Measurements from ENCODE around the gene ARHGAP25. TPM values are rescaled to one million over a fixed set of nuclear protein-coding genes. Genes with fewer than 3 reads are reported as not detected.

The ARHGAP25 gene
- total RNA-seq, 1 experiment from 2014 or later, result 6.2 TPM

- no TSS peak for BruUV-seq (replicated peaks)
- intact Hi-C loops (cut with micrococcal nuclease; ENCODE audit: unreplicated experiment), result no loop called here
- DNase-seq (ENCODE audit: low spot score), result no peak
- Histone ChIP-seq H3K27me3 (replicated peaks; ENCODE audit: insufficient read depth, low read depth, low read length, poor library complexity) (no peaks in the 10 kb centered on the region), H3K9me3 (ENCODE audit: low read depth, low read length, poor library complexity, severe bottlenecking) (no peaks in the 10 kb centered on the region), H3K4me1 (ENCODE audit: insufficient read depth, low read length, poor library complexity, severe bottlenecking) (peaks cover 4% of the 10 kb centered on the region), H3K27ac (ENCODE audit: low read depth, low read length, poor library complexity, severe bottlenecking) (no peak overlapping the region), H3K4me3 (ENCODE audit: low read depth, low read length, poor library complexity, severe bottlenecking) (no peak overlapping the region), H3K36me3 (ENCODE audit: insufficient read depth, low read length, poor library complexity, severe bottlenecking) (no peaks in the 10 kb centered on the region)
- ChIA-PET CTCF (no interaction called here), POLR2A (ENCODE audit: low non-redundant PET) (no interaction called here)
- no peak for TF ChIP-seq EZH2 (IDR thresholded peaks at IDR 0.05; ENCODE audit: borderline replicate concordance, low read depth, low read length, poor library complexity, severe bottlenecking)
- TF ChIP-seq, protein P1, sequence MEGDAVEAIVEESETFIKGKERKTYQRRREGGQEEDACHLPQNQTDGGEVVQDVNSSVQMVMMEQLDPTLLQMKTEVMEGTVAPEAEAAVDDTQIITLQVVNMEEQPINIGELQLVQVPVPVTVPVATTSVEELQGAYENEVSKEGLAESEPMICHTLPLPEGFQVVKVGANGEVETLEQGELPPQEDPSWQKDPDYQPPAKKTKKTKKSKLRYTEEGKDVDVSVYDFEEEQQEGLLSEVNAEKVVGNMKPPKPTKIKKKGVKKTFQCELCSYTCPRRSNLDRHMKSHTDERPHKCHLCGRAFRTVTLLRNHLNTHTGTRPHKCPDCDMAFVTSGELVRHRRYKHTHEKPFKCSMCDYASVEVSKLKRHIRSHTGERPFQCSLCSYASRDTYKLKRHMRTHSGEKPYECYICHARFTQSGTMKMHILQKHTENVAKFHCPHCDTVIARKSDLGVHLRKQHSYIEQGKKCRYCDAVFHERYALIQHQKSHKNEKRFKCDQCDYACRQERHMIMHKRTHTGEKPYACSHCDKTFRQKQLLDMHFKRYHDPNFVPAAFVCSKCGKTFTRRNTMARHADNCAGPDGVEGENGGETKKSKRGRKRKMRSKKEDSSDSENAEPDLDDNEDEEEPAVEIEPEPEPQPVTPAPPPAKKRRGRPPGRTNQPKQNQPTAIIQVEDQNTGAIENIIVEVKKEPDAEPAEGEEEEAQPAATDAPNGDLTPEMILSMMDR (conservative IDR thresholded peaks at IDR 0.05; ENCODE audit: low read depth, low read length), result no peak
Observed at GRCh38 chr2:68745006-68745405, 10.4 kb downstream of the ARHGAP25 start.

GRCh38 chr2:68746408-68746807 is 11.8 kb downstream of the ARHGAP25 start:
- ChIA-PET POLR2A (ENCODE audit: low non-redundant PET) (no interaction called here), CTCF (no interaction called here)
- Histone ChIP-seq H3K27me3 (replicated peaks; ENCODE audit: insufficient read depth, low read depth, low read length, poor library complexity) (no peaks in the 10 kb centered on the region), H3K36me3 (ENCODE audit: insufficient read depth, low read length, poor library complexity, severe bottlenecking) (no peaks in the 10 kb centered on the region), H3K9me3 (ENCODE audit: low read depth, low read length, poor library complexity, severe bottlenecking) (no peaks in the 10 kb centered on the region), H3K4me3 (ENCODE audit: low read depth, low read length, poor library complexity, severe bottlenecking) (no peak overlapping the region), H3K27ac (ENCODE audit: low read depth, low read length, poor library complexity, severe bottlenecking) (no peak overlapping the region), H3K4me1 (ENCODE audit: insufficient read depth, low read length, poor library complexity, severe bottlenecking) (peaks cover 4% of the 10 kb centered on the region)
- intact Hi-C loops (cut with micrococcal nuclease; ENCODE audit: unreplicated experiment), result no loop called here
- DNase-seq (ENCODE audit: low spot score), result no peak
- BruUV-seq (replicated peaks), result no TSS peak
- TF ChIP-seq, protein P1 (conservative IDR thresholded peaks at IDR 0.05; ENCODE audit: low read depth, low read length), result no peak
- no peak for TF ChIP-seq EZH2 (IDR thresholded peaks at IDR 0.05; ENCODE audit: borderline replicate concordance, low read depth, low read length, poor library complexity, severe bottlenecking)

DNA sequence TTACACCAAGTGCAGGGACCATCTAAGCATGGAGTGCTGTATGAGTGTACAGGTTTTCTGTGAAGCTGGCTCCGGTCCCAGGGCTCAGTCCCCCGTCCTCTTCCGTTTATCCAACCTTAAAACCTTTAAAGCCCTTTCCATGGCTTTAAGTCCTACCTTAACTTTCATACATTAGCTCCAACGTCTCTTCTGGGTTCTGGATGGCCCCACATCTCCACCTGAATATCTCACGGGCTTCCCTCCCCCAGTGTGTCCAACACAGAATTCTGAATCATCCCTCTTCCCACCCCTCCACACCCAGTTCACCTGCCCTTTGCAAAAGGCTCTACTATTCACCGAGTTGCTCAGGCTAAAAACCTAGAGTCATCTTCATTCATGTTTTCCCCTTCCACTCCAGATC is 12.8 kb downstream of the ARHGAP25 start:
- no peak for TF ChIP-seq EZH2 (IDR thresholded peaks at IDR 0.05; ENCODE audit: borderline replicate concordance, low read depth, low read length, poor library complexity, severe bottlenecking)
- TF ChIP-seq, protein P1 (conservative IDR thresholded peaks at IDR 0.05; ENCODE audit: low read depth, low read length), result no peak

More for the DNA sequence above, 12.8 kb downstream of the ARHGAP25 start:
- Histone ChIP-seq H3K9me3 (ENCODE audit: low read depth, low read length, poor library complexity, severe bottlenecking) (no peaks in the 10 kb centered on the region), H3K4me3 (ENCODE audit: low read depth, low read length, poor library complexity, severe bottlenecking) (no peak overlapping the region), H3K4me1 (ENCODE audit: insufficient read depth, low read length, poor library complexity, severe bottlenecking) (peaks cover 4% of the 10 kb centered on the region), H3K36me3 (ENCODE audit: insufficient read depth, low read length, poor library complexity, severe bottlenecking) (no peaks in the 10 kb centered on the region), H3K27ac (ENCODE audit: low read depth, low read length, poor library complexity, severe bottlenecking) (no peak overlapping the region), H3K27me3 (replicated peaks; ENCODE audit: insufficient read depth, low read depth, low read length, poor library complexity) (no peaks in the 10 kb centered on the region)
- DNase-seq (ENCODE audit: low spot score), result no peak
- POLR2A ChIA-PET (ENCODE audit: low non-redundant PET), result no interaction called here
- no TSS peak for BruUV-seq (replicated peaks)
- CTCF ChIA-PET, result no interaction called here
- intact Hi-C loops (cut with micrococcal nuclease; ENCODE audit: unreplicated experiment), result no loop called here

Measured in A673 (cell line).